GM23248 (cell line): ENCODE measurements around the gene SLC6A19. TPM values are rescaled to one million over a fixed set of nuclear protein-coding genes. Genes with fewer than 3 reads are reported as not detected.

Experiments used
- DNase-seq: peaks from one replicate; pipeline ENCODE4 v3.0.0-alpha.2; 2015
- H2AFZ ChIP-seq: fragments of 200-600 bp; sonication (generic); 2 replicates; pipeline ENCODE4 v1.6.1; 2016; ENCODE audit warnings: antibody characterized with exemption
- H3F3A ChIP-seq: fragments of 200-600 bp; sonication (generic); 2 replicates; pipeline ENCODE4 v1.6.1; 2016; ENCODE audit warnings: mild to moderate bottlenecking, antibody characterized with exemption, mixed run types; ENCODE audit not compliant: insufficient read depth
- H3K27ac ChIP-seq: fragments of 200-600 bp; sonication (generic); 2 replicates; pipeline ENCODE4 v1.5.1; 2016; ENCODE audit warnings: mild to moderate bottlenecking
- H3K27me3 ChIP-seq: fragments of 200-600 bp; sonication (generic); replicated peaks from 2 replicates; pipeline ENCODE4 v1.6.1; 2016; ENCODE audit warnings: mild to moderate bottlenecking; ENCODE audit not compliant: insufficient read depth
- H3K36me3 ChIP-seq: fragments of 200-600 bp; sonication (generic); 2 replicates; pipeline ENCODE4 v1.6.1; 2016; ENCODE audit warnings: low read depth, mild to moderate bottlenecking
- H3K4me1 ChIP-seq: fragments of 200-600 bp; sonication (generic); 2 replicates; pipeline ENCODE4 v1.6.1; 2016; ENCODE audit warnings: mild to moderate bottlenecking; ENCODE audit not compliant: insufficient read depth
- H3K4me2 ChIP-seq: fragments of 200-600 bp; sonication (generic); one replicate; pipeline ENCODE4 v1.6.1; 2016; ENCODE audit warnings: mild to moderate bottlenecking; ENCODE audit not compliant: unreplicated experiment
- H3K4me3 ChIP-seq: fragments of 200-600 bp; sonication (generic); 2 replicates; pipeline ENCODE4 v1.5.1; 2016; ENCODE audit warnings: mild to moderate bottlenecking
- H3K79me2 ChIP-seq: fragments of 200-600 bp; sonication (generic); 2 replicates; pipeline ENCODE4 v1.6.1; 2016; ENCODE audit warnings: mild to moderate bottlenecking; ENCODE audit not compliant: insufficient read depth
- H3K9ac ChIP-seq: fragments of 200-600 bp; sonication (generic); 2 replicates; pipeline ENCODE4 v1.6.1; 2016; ENCODE audit warnings: mild to moderate bottlenecking
- H3K9me2 ChIP-seq: fragments of 200-600 bp; sonication (generic); 2 replicates; pipeline ENCODE4 v1.6.1; 2016; ENCODE audit warnings: mixed run types, mild to moderate bottlenecking, moderate library complexity; ENCODE audit not compliant: insufficient read depth
- H3K9me3 ChIP-seq: fragments of 200-600 bp; sonication (generic); one replicate; pipeline ENCODE4 v1.6.1; 2017; ENCODE audit warnings: low read depth
- H4K20me1 ChIP-seq: fragments of 200-600 bp; sonication (generic); 2 replicates; pipeline ENCODE4 v1.6.0; 2016; ENCODE audit not compliant: insufficient read depth
- EZH2 ChIP-seq: fragments of 200-600 bp; sonication (generic); IDR thresholded peaks from 2 replicates; pipeline ENCODE4 v1.6.1; 2018; ENCODE audit warnings: antibody characterized with exemption, mild to moderate bottlenecking; ENCODE audit not compliant: insufficient read depth, poor library complexity, severe bottlenecking
- EZH2phosphoT487 ChIP-seq: fragments of 200-600 bp; sonication (generic); IDR thresholded peaks from 2 replicates; pipeline ENCODE4 v1.6.1; 2018; ENCODE audit warnings: antibody characterized with exemption, moderate library complexity, mild to moderate bottlenecking, low read depth; ENCODE audit not compliant: insufficient read depth
- WGBS, 2 experiments: methylation state at CpG; one replicate each; pipeline ENCODE4 v1.1.6; 2015 to 2017; ENCODE audit warnings: low lambda C conversion rate in 2 of 2, low coverage in 1 of 2; ENCODE audit errors: missing lambda C conversion rate in 2 of 2; 5-methylcytosine and 5-hydroxymethylcytosine counted together
- in situ Hi-C: fragments of 300-500 bp; cut with MboI; formaldehyde crosslinking; loops from 2 replicates; pipeline ENCODE4 v1.15.0; 2020
- polyA plus RNA-seq: library from polyadenylated mRNA; unstranded; fragments of >200 nt; fragmentation: Nextera tagmentation; extraction: Ambion mirVana; gene quantifications from 2 replicates; pipeline ENCODE4 v1.2.1, GENCODE V29; 2016
- total RNA-seq: library from RNA; depleted of rRNA; stranded (reverse); fragments of >200 nt; shearing (Covaris generic); gene quantifications from 2 replicates; pipeline ENCODE4 v1.2.3, GENCODE V29; 2014

Gene SLC6A19
- total and polyA plus RNA-seq, 2 experiments from 2014 or later, result not detected

DNA sequence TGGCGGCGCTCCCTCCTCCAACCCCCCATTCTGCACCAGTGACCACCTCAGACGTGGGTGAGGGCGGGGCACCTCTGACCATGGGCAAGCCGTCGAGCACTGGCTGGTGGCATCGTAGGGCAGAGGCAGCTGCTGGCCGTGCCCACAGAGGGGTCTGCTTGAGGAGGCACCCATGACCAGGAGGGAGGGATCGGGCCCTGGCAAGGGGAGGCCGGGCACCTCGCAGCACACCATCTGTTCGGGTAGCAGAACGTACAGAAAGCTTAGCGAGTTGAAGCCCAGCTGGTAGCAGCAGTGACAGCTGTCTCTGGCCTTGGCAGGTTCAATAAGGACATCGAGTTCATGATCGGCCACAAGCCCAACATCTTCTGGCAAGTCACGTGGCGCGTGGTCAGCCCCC lies 19.4 kb downstream of the SLC6A19 start:
- Histone ChIP-seq H3K36me3 (no peaks in the 10 kb centered on the region), H3K27ac (no peak overlapping the region), H2AFZ (no peak overlapping the region), H3K9ac (no peak overlapping the region), H3K9me3 (no peaks in the 10 kb centered on the region), H3K4me2 (no peak overlapping the region), H3K79me2 (no peaks in the 10 kb centered on the region), H3K9me2 (no peaks in the 10 kb centered on the region), H4K20me1 (no peaks in the 10 kb centered on the region), H3K4me1 (no peaks in the 10 kb centered on the region), H3K4me3 (no peak overlapping the region), H3F3A (no peaks in the 10 kb centered on the region), H3K27me3 (no peaks in the 10 kb centered on the region)
- WGBS, 2 experiments, result 58 to 65% methylated on average over 18 to 19 of the region's 19 CpGs
- in situ Hi-C loops, result no loop called here
- TF ChIP-seq EZH2 (no peak), EZH2phosphoT487 (no peak)
- no peak for DNase-seq

- no peak for TF ChIP-seq EZH2
- TF ChIP-seq EZH2phosphoT487, result no peak
- no peak overlapping the region for H2AFZ ChIP-seq
- no peak overlapping the region for H3K4me3 ChIP-seq
- no peaks in the 10 kb centered on the region for H3K9me3 ChIP-seq
- no peaks in the 10 kb centered on the region for H3K9me2 ChIP-seq
- H3K36me3 ChIP-seq, result no peaks in the 10 kb centered on the region
- in situ Hi-C loops, result no loop called here
- H3K27me3 ChIP-seq, result no peaks in the 10 kb centered on the region
- H3K9ac ChIP-seq, result no peak overlapping the region
- no peaks in the 10 kb centered on the region for H4K20me1 ChIP-seq
- H3K79me2 ChIP-seq, result no peaks in the 10 kb centered on the region
- H3K27ac ChIP-seq, result no peak overlapping the region
- no peak overlapping the region for H3K4me2 ChIP-seq
- DNase-seq, result no peak
- H3K4me1 ChIP-seq, result no peaks in the 10 kb centered on the region
- no peaks in the 10 kb centered on the region for H3F3A ChIP-seq
- WGBS, 2 experiments, result 72 to 77% methylated on average over 10 of the region's 10 CpGs
These were observed 20.3 kb downstream of the SLC6A19 start for GRCh38 chr5:1221721-1222120.

GRCh38 chr5:1222147-1222546 lies 20.8 kb downstream of the SLC6A19 start:
- Histone ChIP-seq H3K27ac (no peak overlapping the region), H3K79me2 (no peaks in the 10 kb centered on the region), H3K4me1 (no peaks in the 10 kb centered on the region), H3F3A (no peaks in the 10 kb centered on the region), H3K9ac (no peak overlapping the region), H3K36me3 (no peaks in the 10 kb centered on the region), H3K4me3 (no peak overlapping the region), H3K27me3 (no peaks in the 10 kb centered on the region), H2AFZ (no peak overlapping the region), H3K9me3 (no peaks in the 10 kb centered on the region), H4K20me1 (no peaks in the 10 kb centered on the region), H3K9me2 (no peaks in the 10 kb centered on the region), H3K4me2 (no peak overlapping the region)
- in situ Hi-C loops, result no loop called here
- no peak for DNase-seq
- WGBS, 2 experiments, result 70 to 72% methylated on average over 9 of the region's 9 CpGs
- TF ChIP-seq EZH2, result no peak
- no peak for TF ChIP-seq EZH2phosphoT487

GRCh38 chr5:1222621-1223277 lies 21.4 kb downstream of the SLC6A19 start:
- no peak overlapping the region for H2AFZ ChIP-seq
- H3K9me3 ChIP-seq, result no peaks in the 10 kb centered on the region
- H3K9me2 ChIP-seq, result no peaks in the 10 kb centered on the region
- H3F3A ChIP-seq, result no peaks in the 10 kb centered on the region
- no peaks in the 10 kb centered on the region for H3K4me1 ChIP-seq
- no peaks in the 10 kb centered on the region for H3K27me3 ChIP-seq
- TF ChIP-seq EZH2, result no peak
- H3K4me2 ChIP-seq, result no peak overlapping the region
- no peaks in the 10 kb centered on the region for H3K36me3 ChIP-seq
- DNase-seq, result no peak
- H4K20me1 ChIP-seq, result no peaks in the 10 kb centered on the region
- no peaks in the 10 kb centered on the region for H3K79me2 ChIP-seq
- no peak overlapping the region for H3K9ac ChIP-seq
- H3K4me3 ChIP-seq, result no peak overlapping the region
- WGBS, 2 experiments, result 80 to 81% methylated on average over 26 to 27 of the region's 27 CpGs
- H3K27ac ChIP-seq, result no peak overlapping the region
- in situ Hi-C loops, result no loop called here

DNA sequence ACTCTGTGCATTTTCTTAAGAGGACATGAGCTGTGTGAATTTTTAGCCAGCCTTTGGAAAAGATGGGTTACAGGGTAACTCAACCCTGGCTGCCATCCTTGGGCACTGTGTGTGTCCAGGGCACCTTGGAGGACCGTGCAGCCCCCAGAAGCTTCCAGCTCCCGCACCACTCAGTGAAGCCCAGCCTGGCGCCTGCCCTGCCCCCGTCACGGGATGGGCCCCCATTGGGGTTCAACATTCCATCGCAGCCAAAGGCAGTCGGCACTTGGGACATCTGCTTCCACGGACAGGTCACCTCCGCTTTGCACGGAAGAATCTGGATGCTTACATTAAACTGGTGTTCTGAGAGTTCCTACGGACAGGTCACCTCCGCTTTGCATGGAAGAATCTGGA lies 21.9 kb downstream of the SLC6A19 start:
- Histone ChIP-seq H4K20me1 (no peaks in the 10 kb centered on the region), H3F3A (no peaks in the 10 kb centered on the region), H3K27ac (no peak overlapping the region), H3K27me3 (0 out of 2 replicates have a peak, but pooled peaks cover 4% of the 10 kb centered on the region), H2AFZ (no peak overlapping the region), H3K4me2 (no peak overlapping the region), H3K4me3 (no peak overlapping the region), H3K79me2 (no peaks in the 10 kb centered on the region), H3K4me1 (no peaks in the 10 kb centered on the region), H3K9me2 (no peaks in the 10 kb centered on the region), H3K9ac (no peak overlapping the region), H3K36me3 (no peaks in the 10 kb centered on the region), H3K9me3 (no peaks in the 10 kb centered on the region)
- 64% methylated on average over 12 of the region's 12 CpGs for WGBS, 2 experiments
- no peak for DNase-seq
- no peak for TF ChIP-seq EZH2phosphoT487
- TF ChIP-seq EZH2, result no peak
- in situ Hi-C loops, result no loop called here
